Measurements from ENCODE around the gene MUC16. TPM values are rescaled to one million over a fixed set of nuclear protein-coding genes. Genes with fewer than 3 reads are reported as not detected.

Gene MUC16
- total RNA-seq, 1 donor from 2014 or later: not detected

GRCh38 chr19:9008667-9009066, 1.5 kb downstream of the MUC16 start:
- no peak for DNase-seq

DNA sequence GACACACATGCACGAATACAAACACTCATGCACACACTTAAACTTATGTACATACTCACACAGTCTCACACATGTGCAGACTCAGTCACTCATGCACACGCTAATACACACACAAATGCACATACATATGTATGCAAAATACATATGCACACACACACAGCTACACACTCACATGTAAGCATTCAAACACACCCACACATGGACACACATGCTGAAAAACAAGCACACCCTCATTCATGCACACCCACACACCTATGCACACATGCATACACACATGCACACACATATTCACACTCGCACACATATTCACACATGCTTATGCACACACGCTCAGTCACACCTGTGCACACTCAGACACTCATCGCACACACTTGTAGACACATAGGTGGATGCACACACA, 9.3 kb downstream of the MUC16 start:
- DNase-seq: no peak

GRCh38 chr19:8988204-8988603, 22.0 kb downstream of the MUC16 start:
- DNase-seq: no peak

- DNase-seq: no peak
These were observed 23.9 kb downstream of the MUC16 start for GRCh38 chr19:8986296-8986695.

DNA sequence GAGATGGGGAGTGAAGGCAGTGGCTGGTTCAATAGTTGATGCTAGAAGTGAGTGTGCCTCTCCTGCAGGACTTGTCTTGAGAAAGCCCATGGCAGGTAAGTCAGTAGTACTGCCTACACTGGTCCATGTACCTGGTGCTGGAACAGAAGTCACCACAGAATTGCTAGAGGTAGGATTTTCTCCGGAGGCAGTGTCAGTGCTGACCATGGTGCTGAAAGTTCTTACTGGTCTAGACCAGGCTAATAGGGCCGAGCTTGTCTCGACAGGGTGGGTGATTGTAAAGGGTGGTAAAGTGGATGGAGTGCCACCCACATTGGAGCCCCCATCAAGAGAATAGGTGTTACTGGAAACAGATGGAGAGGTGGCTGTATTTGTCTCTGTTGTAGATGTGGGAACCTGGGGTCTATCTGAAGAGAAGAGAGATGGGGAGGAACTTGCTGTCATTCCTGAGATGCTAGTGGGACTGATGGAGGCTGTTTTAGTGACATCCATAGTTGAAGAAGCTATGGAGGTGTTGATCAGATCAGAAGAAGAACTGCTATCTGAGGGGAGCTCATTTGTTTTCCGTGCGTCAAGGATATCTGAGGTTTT, 36.6 kb downstream of the MUC16 start:
- DNase-seq: no peak

- DNase-seq: no peak
These were observed 44.3 kb downstream of the MUC16 start for GRCh38 chr19:8965887-8966286.

Other genes with a start within 250 kb of the MUC16 start
- 49.1 TPM for gene ZNF558, start 178.1 kb downstream of the MUC16 start, total RNA-seq
- not detected for gene MBD3L1, start 178.0 kb downstream of the MUC16 start, total RNA-seq
- not detected for gene OR1M1, start 76.7 kb upstream of the MUC16 start, total RNA-seq
- gene OR7G2, start 97.1 kb upstream of the MUC16 start, total RNA-seq: not detected
- gene OR7G1, start 105.4 kb upstream of the MUC16 start, total RNA-seq: not detected
- gene OR7G3, start 116.5 kb upstream of the MUC16 start, total RNA-seq: not detected
- 18.7 TPM for gene ZNF317, start 130.0 kb upstream of the MUC16 start, total RNA-seq
- not detected for gene OR7D2, start 168.6 kb upstream of the MUC16 start, total RNA-seq
- not detected for gene OR7D4, start 209.2 kb upstream of the MUC16 start, total RNA-seq
- not detected for gene OR7E24, start 240.5 kb upstream of the MUC16 start, total RNA-seq